ENCODE results near the gene USP34. TPM values are rescaled to one million over a fixed set of nuclear protein-coding genes. Genes with fewer than 3 reads are reported as not detected.

The USP34 gene
- total and polyA plus RNA-seq, 7 donors, result 40.2 to 71.5 (median 54.0) TPM

DNA sequence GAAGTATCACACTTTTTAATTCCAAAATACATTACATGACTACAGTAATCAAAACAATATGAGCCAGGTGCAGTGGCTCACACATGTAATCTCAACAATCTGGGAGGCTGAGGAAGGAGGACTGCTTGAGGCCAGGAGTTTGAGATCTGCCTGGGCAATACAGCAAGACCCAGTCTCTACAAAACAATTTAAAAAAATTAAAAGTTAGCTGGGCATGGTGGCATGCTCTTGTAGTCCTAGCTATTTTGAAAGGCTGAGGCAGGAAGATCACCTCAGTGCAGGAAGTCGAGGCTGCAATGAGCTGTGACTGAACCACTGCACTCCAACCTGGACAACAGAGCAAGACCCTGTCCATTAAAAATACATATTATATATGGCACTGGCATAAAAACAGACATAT, 109.8 kb downstream of the USP34 start:
- no peak for ATAC-seq
- DNase-seq, result no peak
- TF ChIP-seq CTCF (IDR thresholded peaks at IDR 0.05), result no peak
- intact Hi-C loops (cut with DNase I), result no loop called here
- H3K27me3 ChIP-seq (ENCODE audit: insufficient read depth in 3 of 3, low read length in 2 of 3), result no peaks in the 10 kb centered on the region
- H3K27ac ChIP-seq, result no peak overlapping the region
- peaks cover 0 to 25% of the 10 kb centered on the region in 2 donors for H3K36me3 ChIP-seq (ENCODE audit: insufficient read depth in 1 of 2, low read depth in 1 of 2)
- no peak overlapping the region for H3K4me3 ChIP-seq
- 95 to 97% (median 95%) methylated on average over 1 of the region's 1 CpG for WGBS, 3 donors
- no peaks in the 10 kb centered on the region for H3K9me3 ChIP-seq
- H3K4me1 ChIP-seq, result peaks cover 30% of the 10 kb centered on the region

DNA sequence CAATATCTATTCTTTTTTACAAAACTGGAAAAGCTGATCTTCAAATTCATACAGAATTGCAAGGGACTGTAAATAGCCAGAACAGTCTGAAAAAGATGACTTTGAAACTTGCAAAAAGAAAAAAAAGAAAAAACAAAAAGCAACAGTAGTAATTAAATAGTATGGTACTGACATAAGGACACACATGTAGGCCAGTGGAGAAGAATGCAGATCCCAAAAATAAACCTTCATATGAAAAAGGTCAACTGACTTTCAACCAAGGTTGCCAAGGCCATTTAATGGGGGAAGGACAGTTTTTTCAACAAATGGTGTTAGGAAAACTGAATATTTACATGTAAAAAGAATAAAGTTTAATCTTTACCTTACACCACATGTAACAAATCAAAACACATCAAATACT, 111.8 kb downstream of the USP34 start:
- peak in 2 of 4 donors; percentile 52 to 61 for ATAC-seq
- intact Hi-C loops (cut with DNase I), result no loop called here
- Histone ChIP-seq H3K9me3 (peaks cover 4% of the 10 kb centered on the region), H3K36me3 (ENCODE audit: insufficient read depth in 1 of 2, low read depth in 1 of 2) (peaks cover 0 to 15% of the 10 kb centered on the region in 2 donors), H3K4me3 (no peak overlapping the region), H3K27ac (peak overlapping the region; percentile 25), H3K27me3 (ENCODE audit: insufficient read depth in 3 of 3, low read length in 2 of 3) (no peaks in the 10 kb centered on the region), H3K4me1 (peaks cover 30% of the 10 kb centered on the region)
- DNase-seq, result no peak
- no peak for TF ChIP-seq CTCF (IDR thresholded peaks at IDR 0.05)

DNA sequence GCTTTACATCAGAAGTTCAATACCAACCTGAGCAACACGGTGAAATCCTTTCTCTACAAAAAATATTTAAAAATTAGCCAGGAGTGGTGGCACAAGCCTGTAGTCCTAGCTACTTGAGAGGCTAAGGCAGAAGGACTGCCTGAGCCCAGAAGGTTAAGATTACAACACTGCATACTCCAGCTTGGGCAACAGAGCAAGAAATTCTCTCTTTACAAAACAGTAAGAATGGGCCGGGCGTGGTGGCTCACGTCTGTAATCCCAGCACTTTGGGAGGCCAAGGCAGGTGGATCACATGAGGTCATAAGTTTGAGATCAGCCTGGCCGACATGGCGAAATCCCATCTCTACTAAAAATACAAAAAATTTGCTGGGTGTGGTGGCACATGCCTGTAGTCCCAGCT, 113.2 kb downstream of the USP34 start:
- no peak for DNase-seq
- intact Hi-C loops (cut with DNase I), result no loop called here
- no peak for TF ChIP-seq CTCF (IDR thresholded peaks at IDR 0.05)
- Histone ChIP-seq H3K4me3 (no peak overlapping the region), H3K4me1 (peaks cover 30% of the 10 kb centered on the region), H3K27ac (peak overlapping the region; percentile 2), H3K27me3 (ENCODE audit: insufficient read depth in 3 of 3, low read length in 2 of 3) (no peaks in the 10 kb centered on the region), H3K36me3 (ENCODE audit: insufficient read depth in 1 of 2, low read depth in 1 of 2) (peaks cover 0 to 5% of the 10 kb centered on the region in 2 donors), H3K9me3 (peaks cover 9% of the 10 kb centered on the region)
- ATAC-seq, result peak in 1 of 4 donors; percentile 45
- WGBS, 3 donors, result 55 to 81% (median 62%) methylated on average over 6 of the region's 6 CpGs

DNA sequence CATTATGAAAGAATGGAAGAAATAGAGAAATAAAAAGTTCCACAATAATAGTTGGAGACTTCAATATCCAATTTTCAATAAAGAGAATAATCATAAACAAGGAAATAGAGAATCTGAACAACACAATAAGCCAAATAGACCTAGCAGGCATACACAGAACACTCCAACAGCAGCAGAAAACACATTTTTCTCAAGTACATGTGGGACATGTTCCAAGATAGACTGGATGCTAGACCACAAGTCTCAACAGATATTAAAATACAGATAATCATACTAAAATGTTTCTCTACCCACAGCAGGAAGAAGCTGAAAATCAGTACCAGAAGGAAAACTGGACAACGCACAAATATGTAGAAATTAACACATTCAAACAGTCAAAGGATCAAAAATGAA, 113.9 kb downstream of the USP34 start:
- H3K36me3 ChIP-seq (ENCODE audit: insufficient read depth in 1 of 2, low read depth in 1 of 2), result peaks cover 0 to 5% of the 10 kb centered on the region in 2 donors
- TF ChIP-seq CTCF (IDR thresholded peaks at IDR 0.05), result no peak
- H3K4me3 ChIP-seq, result no peak overlapping the region
- no peak for ATAC-seq
- H3K27ac ChIP-seq, result peak overlapping the region; percentile 5
- DNase-seq, result no peak
- no peaks in the 10 kb centered on the region for H3K27me3 ChIP-seq (ENCODE audit: insufficient read depth in 3 of 3, low read length in 2 of 3)
- intact Hi-C loops (cut with DNase I), result no loop called here
- WGBS, 3 donors, result 81 to 89% (median 85%) methylated on average over 1 of the region's 1 CpG
- H3K4me1 ChIP-seq, result peaks cover 33% of the 10 kb centered on the region
- peaks cover 9% of the 10 kb centered on the region for H3K9me3 ChIP-seq

DNA sequence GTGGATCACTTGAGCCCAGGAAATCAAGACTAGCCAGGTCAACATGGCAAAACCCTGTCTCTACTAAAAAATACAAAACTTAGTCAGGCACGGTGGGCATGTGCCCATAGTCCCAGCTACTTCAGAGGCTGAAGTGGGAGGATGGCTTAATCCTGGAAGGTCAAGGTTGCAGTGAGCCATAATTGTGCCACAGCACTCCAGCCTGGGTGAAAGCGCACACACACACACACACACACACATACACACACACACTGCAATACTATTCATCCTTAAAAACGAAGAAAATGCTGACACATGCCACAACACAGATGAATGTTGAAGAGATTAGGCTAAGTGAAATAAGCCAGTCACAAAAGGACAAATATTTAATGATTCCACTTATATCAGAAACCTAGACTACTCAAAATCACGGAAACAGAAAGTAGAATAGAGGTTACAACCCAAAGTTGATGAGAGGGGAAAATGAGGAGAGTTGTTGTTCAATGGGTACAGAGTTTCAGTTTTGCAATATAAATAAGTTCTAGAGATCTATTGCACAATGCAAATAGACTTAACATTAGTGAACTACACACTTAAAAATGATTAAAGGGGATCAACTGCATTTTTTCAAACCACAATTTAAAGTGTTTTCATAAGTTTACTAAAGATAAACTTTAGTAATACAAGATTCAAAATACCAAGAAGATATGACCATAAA, 114.5 kb downstream of the USP34 start:
- peak overlapping the region; percentile 5 for H3K27ac ChIP-seq
- TF ChIP-seq CTCF (IDR thresholded peaks at IDR 0.05), result no peak
- no peaks in the 10 kb centered on the region for H3K27me3 ChIP-seq (ENCODE audit: insufficient read depth in 3 of 3, low read length in 2 of 3)
- ATAC-seq, result peak in 3 of 4 donors; percentile 32 to 50 (median 48)
- intact Hi-C loops (cut with DNase I), result no loop called here
- no peak for DNase-seq
- peaks cover 9% of the 10 kb centered on the region for H3K9me3 ChIP-seq
- peaks cover 33% of the 10 kb centered on the region for H3K4me1 ChIP-seq
- H3K4me3 ChIP-seq, result no peak overlapping the region
- peaks cover 0 to 5% of the 10 kb centered on the region in 2 donors for H3K36me3 ChIP-seq (ENCODE audit: insufficient read depth in 1 of 2, low read depth in 1 of 2)
- 73 to 85% (median 78%) methylated on average over 4 of the region's 4 CpGs for WGBS, 3 donors

Data from psoas muscle (tissue), 8 donors.